Urothelium cell line (cell line): ENCODE data around the gene CHST11.
"Not testable (repeated sequence)": the region's sequence is repeated elsewhere in the genome, so short reads cannot be mapped to it uniquely, and the experiment has no call there.

ENCODE experiments used
- DNase-seq: peaks from one replicate; pipeline ENCODE4 v3.0.0; 2011; ENCODE audit warnings: low spot score, mixed read lengths
- FAIRE-seq: peaks from 2 replicates; lab custom pipeline; 2011; peaks lifted over from hg19 to GRCh38; lab: Jason Lieb, UNC

CHST11 gene

GRCh38 chr12:104549815-104550480, 93.2 kb downstream of the CHST11 start:
- no peak for FAIRE-seq
- peak; percentile 36 for DNase-seq

- FAIRE-seq (no peak), DNase-seq (no peak)
These were observed 94.7 kb downstream of the CHST11 start for GRCh38 chr12:104551313-104551931.

GRCh38 chr12:104553421-104553820, 96.7 kb downstream of the CHST11 start:
- no peak for DNase-seq
- no peak for FAIRE-seq

DNA sequence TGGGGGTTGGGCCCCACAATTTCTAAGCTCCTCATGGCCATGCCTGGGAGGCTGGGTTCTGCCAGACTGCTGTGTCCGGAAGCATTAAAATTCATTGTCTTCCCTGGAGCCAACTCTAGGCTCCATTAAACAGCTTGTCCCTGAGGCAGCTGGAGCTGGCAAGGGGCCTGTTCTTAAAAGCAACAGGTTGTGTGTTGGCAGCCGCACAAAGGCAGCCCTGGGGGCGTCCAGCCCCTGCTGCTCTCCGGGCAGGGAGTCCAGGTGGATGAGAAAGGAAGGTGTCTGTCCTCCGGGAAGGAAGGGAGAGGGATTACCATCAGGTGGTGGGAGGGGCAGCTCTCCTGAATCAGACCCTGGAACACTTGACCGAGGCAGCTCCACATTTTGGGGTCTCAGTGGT, 98.9 kb downstream of the CHST11 start:
- FAIRE-seq (no peak), DNase-seq (no peak)

- FAIRE-seq (no peak), DNase-seq (no peak)
These were observed 100.9 kb downstream of the CHST11 start for GRCh38 chr12:104557488-104558195.

- FAIRE-seq (no peak), DNase-seq (no peak)
These were observed 104.1 kb downstream of the CHST11 start for GRCh38 chr12:104560881-104561280.

DNA sequence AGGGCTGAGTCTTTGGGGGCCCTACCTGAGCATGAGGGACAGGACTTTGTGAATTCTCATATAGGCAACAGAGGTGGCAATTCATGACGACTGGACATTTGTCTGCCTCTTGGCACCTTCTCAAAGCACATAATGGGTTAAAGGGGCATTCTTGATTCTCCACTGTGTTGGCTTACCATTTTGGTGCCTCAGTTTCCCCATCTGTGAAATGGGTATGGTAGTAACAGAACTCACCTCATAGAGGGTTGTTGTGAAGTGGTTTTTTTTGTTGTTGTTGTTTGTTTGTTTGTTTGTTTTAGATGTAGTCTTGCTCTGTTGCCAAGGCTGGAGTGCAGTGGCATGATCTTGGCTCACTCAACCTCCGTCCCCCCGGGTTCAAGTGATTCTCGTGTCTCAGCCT, 106.0 kb downstream of the CHST11 start:
- no peak for FAIRE-seq
- DNase-seq, result no peak

DNA sequence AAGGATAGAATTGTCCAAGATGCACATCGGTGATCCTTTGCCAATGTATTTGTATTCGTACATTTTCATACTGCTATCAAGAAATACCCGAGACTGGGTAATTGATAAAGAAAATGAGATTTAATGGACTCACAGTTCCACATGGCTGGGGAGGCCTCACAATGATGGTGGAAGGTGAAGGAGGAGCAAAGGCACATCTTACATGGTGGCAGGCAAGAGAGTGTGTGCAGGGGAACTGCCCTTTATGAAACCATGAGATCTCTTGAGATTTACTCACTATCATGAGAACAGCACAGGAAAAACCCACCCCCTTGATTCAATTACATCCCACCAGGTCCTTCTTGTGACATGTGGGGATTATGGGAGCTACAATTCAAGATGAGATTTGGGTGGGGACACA, 107.9 kb downstream of the CHST11 start:
- DNase-seq, FAIRE-seq: not testable (repeated sequence)

DNA sequence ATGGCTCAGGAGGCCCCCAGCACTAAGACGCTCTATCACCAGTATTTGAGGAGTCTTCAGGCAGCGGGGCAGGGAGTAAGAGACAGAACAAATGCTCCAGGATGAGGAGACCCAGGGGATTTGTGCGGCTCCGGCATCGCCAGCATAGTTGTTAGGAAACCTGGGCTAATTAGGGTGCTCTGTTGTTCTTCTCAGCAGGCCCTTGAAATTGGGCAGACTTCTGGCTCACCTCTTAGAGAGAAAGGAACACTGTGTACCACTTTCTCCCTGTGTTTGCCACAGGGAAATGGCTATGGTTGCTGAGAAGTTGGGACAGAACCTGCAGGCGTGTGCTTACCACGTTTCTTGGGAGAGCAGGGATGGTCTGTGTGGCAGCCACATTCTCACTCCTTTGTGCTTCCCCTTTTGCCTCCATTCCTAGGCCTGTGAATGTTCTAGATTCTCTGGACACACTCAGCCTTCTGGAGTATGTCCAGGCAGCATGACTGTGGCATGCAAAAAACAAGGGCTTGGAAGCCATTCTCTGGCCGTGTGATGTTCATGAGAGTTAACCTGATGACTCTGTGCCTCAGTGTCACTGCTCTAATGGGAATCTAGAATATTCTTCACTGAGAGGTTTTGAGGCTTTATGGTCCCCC, 109.0 kb downstream of the CHST11 start:
- DNase-seq (no peak), FAIRE-seq (no peak)

DNA sequence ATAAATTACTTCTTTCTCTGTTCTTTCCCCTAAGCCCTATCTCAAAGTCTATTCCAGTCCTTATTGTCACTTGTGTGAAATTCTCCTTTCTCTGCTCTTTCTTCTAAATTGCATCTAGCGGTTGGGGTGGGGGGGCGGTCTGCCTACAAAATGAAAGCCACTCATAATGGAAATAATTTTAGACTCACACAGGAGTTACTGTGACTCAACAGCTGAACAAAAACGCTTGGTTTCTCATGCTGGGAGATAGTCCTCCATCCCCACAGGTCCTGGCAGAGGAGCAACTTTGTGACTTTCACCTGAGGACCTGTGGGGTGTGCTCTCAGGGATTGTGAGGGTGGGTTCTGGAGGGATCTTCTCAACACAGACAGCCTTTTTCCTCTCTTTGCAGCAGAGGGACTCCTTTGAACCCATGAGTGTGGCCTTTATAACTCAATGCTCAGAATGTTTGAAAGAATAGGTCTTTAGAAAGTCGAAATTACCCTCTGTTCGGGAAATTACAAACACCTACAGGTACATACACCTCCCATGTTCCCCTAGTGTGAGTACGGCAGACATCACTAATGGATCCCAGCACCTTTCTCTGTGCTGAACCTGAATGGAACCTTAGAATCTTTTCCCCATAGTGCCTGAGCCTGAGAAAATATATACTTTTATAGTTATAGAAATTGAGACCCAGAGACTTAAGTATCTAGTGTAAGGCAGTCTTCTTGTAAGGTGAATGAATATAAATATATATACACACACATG, 109.7 kb downstream of the CHST11 start:
- FAIRE-seq (no peak), DNase-seq (no peak)

GRCh38 chr12:104567832-104568486, 111.2 kb downstream of the CHST11 start:
- FAIRE-seq (no peak), DNase-seq (no peak)

GRCh38 chr12:104568487-104568868, 111.7 kb downstream of the CHST11 start:
- FAIRE-seq, result no peak
- DNase-seq, result no peak

DNA sequence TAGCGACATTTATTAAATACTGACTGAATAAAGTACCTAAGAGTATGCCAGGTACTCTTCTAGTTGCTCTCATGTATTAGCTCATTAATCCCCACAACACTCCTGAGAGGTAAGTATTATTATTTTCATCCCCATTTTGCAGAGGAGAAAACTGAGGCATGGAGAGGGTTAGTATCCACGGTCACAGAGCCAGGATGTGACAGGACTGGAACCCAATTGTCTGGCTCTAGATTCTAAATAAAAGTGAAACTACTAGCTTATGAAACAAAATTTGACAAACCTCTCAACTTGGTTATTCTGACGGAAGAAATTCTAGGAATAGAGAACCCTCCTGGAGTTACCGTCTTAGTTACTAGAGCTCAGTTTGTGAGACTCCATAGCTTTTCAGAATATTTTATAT, 112.2 kb downstream of the CHST11 start:
- no peak for DNase-seq
- FAIRE-seq, result no peak

- FAIRE-seq, result no peak
- DNase-seq, result no peak
These were observed 112.8 kb downstream of the CHST11 start for GRCh38 chr12:104569346-104570173.

GRCh38 chr12:104570174-104570907, 113.6 kb downstream of the CHST11 start:
- FAIRE-seq (no peak), DNase-seq (no peak)

DNA sequence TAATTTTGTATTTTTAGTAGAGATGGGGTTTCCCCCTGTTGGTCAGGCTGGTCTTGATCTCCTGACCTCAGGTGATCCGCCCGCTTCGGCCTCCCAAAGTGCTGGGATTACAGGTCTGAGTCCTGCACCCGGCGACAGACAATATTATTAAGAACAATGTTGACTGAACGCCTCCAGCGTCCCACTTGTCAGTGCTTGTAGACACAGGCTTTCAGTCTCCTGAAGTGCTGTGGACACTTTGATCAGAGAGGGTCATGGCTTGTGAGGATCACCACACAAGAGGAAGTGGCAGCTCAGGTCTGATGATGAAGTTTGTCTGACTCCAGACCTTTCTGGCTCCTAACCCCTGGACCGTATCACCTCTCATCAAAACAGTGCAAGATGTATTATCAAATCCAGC, 114.6 kb downstream of the CHST11 start:
- FAIRE-seq, result no peak
- DNase-seq, result no peak

- DNase-seq, FAIRE-seq: not testable (repeated sequence)
These were observed 117.6 kb downstream of the CHST11 start for GRCh38 chr12:104574353-104574752.

DNA sequence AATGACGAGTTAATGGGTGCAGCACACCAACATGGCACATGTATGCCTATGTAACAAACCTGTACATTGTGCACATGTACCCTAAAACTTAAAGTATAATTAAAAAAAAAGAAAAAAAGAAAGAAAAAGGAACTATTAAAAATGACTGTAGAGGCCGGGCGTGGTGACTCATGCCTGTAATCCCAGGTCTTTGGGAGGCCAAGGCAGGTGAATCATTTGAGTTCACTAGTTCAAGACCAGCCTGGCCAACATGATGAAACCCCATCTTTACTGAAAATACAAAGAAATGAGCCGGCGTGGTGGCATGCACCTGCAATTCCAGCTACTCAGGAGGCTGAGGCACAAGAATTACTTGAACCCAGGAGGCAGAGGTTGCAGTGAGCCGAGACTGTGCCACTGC, 118.0 kb downstream of the CHST11 start:
- not testable (repeated sequence) for FAIRE-seq, DNase-seq
